Activated T-helper 9 cell treated with anti-CD3 and anti-CD28 coated beads, Interleukin-2, amount 50 U/mL, for 16 hours (primary cell): ENCODE data around the gene PHACTR1.

Experiments used
- DNase-seq: peaks from one replicate; pipeline ENCODE4 v3.0.0-alpha.2; 2020; ENCODE audit warnings: low read depth

The PHACTR1 gene

DNA sequence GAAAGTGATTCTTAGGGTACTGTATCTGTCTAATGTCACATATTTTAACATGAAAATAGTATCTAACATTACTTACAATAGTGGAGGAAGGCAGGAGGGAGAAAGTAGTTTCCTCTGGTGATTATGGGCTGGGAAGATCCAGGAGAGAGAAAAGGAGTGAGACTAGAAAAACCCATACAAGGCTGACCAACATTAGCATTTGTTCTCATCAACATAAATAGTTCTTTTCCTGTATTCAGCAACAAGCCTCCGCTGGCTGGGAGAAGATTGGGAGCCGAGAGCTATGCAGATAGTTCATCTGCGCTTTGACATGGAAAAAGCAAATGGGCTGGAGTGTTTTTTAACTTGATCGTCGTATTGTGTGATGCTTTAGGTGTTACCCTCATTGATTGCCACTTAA, 239.4 kb downstream of the PHACTR1 start:
- no peak for DNase-seq

DNA sequence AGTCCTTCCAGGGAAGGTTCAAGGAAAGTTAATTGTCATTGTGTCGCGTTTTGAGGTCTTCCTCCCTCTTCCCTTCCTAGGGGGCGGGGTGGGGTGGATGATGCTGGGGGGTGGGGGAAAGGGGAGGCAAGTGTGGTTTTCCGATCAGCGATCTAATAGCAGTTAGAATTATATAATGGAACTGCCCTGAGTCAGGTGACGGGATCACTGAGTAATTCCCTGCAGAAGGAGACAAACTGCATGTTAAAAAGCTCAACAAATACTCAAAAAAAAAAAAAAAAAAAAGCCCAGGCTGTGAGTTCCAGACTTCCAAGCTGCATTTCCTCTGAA, 240.4 kb downstream of the PHACTR1 start:
- no peak for DNase-seq

- DNase-seq, result no peak
Observed at GRCh38 chr6:12957321-12958051, 240.9 kb downstream of the PHACTR1 start.

GRCh38 chr6:12958052-12958706, 241.6 kb downstream of the PHACTR1 start:
- DNase-seq, result no peak

DNA sequence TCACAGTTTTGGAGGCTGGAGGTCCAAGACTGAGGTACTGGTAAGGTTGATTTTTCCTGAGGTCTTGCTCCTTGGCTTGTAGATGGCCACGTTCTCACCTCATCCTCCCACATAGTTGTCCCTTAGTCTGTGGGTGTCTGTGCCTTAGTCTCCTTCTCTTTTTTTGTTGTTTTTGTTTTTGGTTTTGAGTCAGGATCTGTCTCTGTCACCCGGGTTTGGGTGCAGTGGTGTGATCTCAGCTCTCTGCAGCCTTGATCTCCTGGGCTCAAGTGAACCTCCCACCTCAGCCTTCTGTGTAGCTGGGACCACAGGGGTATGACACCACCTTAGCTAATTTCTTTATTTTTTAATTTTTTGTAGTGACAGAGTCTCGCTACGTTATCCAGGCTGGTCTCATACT, 245.2 kb downstream of the PHACTR1 start:
- no peak for DNase-seq

GRCh38 chr6:12962529-12962928, 246.0 kb downstream of the PHACTR1 start:
- no peak for DNase-seq

- no peak for DNase-seq
Observed at GRCh38 chr6:12962987-12963386, 246.4 kb downstream of the PHACTR1 start.

- DNase-seq, result no peak
Observed at GRCh38 chr6:12963567-12963966, 247.0 kb downstream of the PHACTR1 start.

DNA sequence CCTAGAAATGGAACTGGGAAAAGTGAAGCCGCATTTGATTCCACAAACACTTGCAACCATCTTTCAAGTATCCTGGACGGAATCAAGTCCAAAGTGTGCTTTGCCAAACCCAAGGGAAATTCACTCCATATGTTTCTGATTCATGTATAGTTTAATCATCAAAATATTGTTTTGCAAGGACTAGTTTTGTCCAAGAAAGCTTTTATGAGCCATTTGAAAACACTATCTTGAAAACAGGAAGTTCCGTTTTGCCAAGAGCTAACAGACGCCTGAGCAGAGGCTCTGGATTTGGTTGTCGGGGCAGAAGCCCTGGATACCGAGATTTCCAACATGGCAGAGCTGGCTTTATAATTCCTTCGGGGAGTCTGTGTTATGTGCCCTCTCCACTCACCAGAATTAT, 251.1 kb downstream of the PHACTR1 start:
- no peak for DNase-seq

DNA sequence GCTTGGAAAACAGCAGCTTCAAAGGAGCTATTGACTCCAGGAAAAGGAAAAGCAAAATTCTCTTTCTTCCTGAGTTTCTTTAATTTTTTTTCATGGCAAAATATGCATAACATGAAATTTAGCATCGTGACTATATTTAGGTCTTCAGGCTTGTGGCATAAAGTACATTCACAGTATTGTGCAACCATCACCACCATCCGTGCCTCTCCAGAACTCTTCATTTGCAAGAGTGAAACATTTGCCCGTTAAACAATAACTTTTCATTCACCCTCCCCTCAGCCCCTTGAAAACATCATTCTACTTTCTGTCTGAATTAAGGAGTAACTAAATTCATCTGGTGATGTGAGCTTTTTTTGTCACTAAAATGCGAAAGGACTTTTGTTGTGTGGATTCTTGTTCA, 251.7 kb downstream of the PHACTR1 start:
- no peak for DNase-seq

DNA sequence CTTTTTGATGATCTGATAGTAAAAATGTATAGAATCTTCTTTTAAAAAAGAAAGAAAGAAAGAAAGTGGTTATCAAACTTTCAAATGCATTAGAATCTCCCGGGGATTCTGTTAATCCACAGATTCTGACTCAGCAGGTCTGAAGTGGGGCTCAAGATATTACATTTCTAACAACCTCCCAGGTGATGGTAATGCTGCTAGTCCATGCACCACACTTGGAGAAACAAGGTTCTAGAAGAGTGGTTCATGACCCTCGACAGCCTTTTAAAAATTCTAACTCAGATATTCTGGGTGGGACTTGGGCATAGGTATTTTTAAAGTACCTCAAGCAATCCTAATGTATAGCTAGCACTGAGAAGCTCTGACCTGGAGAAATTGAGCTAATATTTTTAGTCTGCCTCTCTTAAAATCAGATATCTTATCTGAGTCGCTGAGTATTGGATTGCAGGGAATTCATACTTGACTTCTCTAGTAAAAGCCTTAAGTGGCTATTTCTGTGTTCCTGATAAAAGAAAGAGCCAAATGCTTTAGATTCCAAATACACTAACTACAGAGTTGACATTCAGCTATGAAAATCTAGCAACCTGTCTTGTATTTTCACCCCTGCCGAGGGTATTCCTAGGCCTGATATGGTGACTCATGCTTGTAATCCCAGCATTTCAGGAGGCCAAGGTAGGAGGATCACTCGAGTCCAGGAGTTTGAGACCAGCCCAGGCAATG, 252.4 kb downstream of the PHACTR1 start:
- no peak for DNase-seq

GRCh38 chr6:12969966-12970365, 253.4 kb downstream of the PHACTR1 start:
- DNase-seq, result no peak

- no peak for DNase-seq
Observed at GRCh38 chr6:12973386-12973785, 256.8 kb downstream of the PHACTR1 start.

DNA sequence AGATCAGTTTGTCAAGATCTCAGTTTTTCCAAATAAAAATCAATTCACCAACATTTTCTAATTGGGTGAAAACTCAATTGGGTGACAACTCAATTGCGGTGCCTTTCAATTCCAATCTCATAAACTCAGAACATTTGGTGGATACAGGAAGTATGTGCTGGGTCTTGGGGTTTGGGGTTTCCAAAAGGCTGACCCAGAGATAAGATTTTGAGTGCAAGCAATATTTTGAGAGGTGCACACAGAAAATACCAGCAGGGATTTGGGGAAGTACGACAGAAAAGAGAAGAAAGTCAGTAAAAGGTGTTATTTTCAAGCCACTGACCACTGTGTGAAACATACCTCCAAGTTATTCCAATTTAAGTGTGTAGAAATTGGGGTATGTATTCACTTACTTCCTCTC, 258.0 kb downstream of the PHACTR1 start:
- no peak for DNase-seq

GRCh38 chr6:12976366-12976765, 259.8 kb downstream of the PHACTR1 start:
- no peak for DNase-seq

GRCh38 chr6:12977206-12977605, 260.6 kb downstream of the PHACTR1 start:
- no peak for DNase-seq

DNA sequence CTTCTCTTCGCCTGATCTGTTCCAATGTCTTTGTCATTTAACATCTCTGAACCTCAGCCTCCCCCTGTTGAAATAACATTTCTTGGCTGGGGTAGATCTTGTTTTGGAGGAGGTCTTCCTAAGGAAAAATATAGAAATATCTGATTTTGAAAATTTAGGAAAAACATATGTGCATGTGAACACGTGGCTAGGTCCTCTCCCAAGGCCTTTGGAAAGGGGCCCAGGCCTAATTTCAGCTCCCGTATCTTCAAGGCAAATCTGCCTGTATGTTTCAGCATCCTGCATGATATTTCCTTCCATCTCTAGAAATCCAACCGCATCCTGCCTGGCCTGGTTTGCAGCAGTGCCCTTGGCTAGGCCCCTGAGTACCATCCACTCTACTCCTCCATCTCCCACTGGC, 261.2 kb downstream of the PHACTR1 start:
- no peak for DNase-seq

DNA sequence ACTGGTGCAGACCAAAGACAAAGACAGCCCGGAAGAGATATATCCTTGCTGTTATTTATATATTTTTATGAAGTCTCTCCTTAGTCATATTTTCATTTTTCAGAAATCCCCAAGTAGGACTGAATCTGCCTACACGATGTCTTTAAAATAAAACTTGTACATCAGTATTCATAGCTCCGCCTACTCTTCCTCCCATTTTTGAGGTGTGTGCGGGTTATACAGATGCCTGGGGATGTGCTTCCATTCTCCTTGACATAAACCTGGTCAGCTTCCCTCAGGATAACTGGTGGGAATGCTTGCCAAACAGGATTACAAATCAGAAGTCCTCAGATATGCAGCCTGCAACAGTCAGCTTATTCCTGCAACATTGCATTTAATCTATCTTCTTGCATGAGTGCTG, 264.2 kb downstream of the PHACTR1 start:
- no peak for DNase-seq

- DNase-seq, result no peak
Observed at GRCh38 chr6:12984776-12985175, 268.2 kb downstream of the PHACTR1 start.

- DNase-seq, result no peak
Observed at GRCh38 chr6:12987783-12988182, 271.2 kb downstream of the PHACTR1 start.

DNA sequence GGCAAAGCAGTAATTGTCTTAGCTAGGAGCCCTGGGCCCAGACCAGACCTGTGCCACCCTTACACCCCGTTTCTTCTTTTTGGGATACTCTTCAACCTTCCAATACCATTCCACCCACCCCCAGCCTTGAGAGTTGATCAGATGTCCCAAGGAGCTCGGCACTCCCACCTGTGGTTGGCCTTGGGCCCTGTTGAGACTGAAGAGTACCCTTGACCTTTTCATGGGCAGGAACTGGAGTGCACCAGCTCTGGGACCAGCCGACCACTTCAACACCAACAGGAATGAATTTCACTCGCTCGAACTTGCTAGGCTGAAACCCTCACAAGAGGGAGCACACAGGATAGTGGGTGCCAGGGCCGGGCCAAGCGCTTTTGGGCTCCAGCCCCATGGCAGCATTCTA, 273.6 kb downstream of the PHACTR1 start:
- no peak for DNase-seq

GRCh38 chr6:12991435-12991834, 274.9 kb downstream of the PHACTR1 start:
- no peak for DNase-seq

DNA sequence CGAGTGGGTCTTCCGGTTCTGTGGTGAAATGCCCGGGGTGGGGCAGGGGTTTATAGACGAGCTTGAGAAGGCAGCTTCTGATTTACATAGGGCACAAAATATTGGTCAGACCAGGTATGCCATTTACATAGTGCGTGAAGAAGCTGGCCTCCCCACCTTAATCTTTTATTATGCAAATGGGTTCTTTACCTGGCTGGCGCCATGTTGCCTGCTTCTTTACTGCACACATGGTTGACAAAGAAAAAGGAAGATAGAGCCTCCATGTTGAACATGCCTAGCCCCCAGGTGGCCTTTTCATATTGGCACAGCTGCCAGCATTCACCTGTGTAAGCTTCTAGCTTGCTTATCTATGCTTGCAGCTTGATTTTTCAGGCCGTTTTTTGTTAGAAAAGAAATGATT, 276.2 kb downstream of the PHACTR1 start:
- DNase-seq, result no peak
